HL-60 (cell line): ENCODE data around the gene TRPC1.

ENCODE experiments used
- DNase-seq, 2 experiments: peaks; one replicate each; pipeline ENCODE4 v3.0.0-alpha.2; 2010 to 2020; ENCODE audit warnings: low read depth in 1 of 2, low spot score in 1 of 2
- H3K27ac ChIP-seq: fragments of 250-450 bp; sonication (Bioruptor Pico); replicated peaks from 2 replicates; pipeline ENCODE4 v1.5.1; 2020; ENCODE audit warnings: mild to moderate bottlenecking, moderate library complexity
- H3K27me3 ChIP-seq: fragments of 250-450 bp; sonication (Bioruptor Pico); 2 replicates; pipeline ENCODE4 v1.5.1; 2021; ENCODE audit warnings: mild to moderate bottlenecking, moderate library complexity; ENCODE audit not compliant: insufficient read depth, poor library complexity, severe bottlenecking
- H3K4me3 ChIP-seq: replicated peaks from 2 replicates; pipeline ENCODE4 v1.5.1; 2011; ENCODE audit warnings: mild to moderate bottlenecking, control low read depth, low read length; ENCODE audit not compliant: insufficient read depth
- GABPA ChIP-seq: IDR thresholded peaks from 2 replicates; pipeline ENCODE4 v1.6.1; 2012; ENCODE audit warnings: low read depth
- POLR2AphosphoS5 ChIP-seq: IDR thresholded peaks from 2 replicates; pipeline ENCODE4 v1.6.1; 2012; ENCODE audit warnings: low read depth
- SPI1 ChIP-seq: IDR thresholded peaks from 2 replicates; pipeline ENCODE4 v1.6.1; 2012; ENCODE audit warnings: low read depth, mild to moderate bottlenecking, borderline replicate concordance
- long read RNA-seq: library from polyadenylated mRNA; unstranded; transcript quantifications from one replicate; pipeline ENCODE4 v2.0.0, GENCODE V29; 2020
- TF ChIP-seq, protein P1 (sequence below): IDR thresholded peaks from 2 replicates; pipeline ENCODE4 v1.6.1; 2012; ENCODE audit warnings: low read depth; ENCODE audit not compliant: insufficient replicate concordance
- TF ChIP-seq, protein P2 (sequence below): IDR thresholded peaks from one replicate; pipeline ENCODE4 v1.5.1; 2011; ENCODE audit warnings: low read length, control low read depth, inconsistent platforms; ENCODE audit not compliant: insufficient read depth

The TRPC1 gene
- long read RNA-seq = 0 reads

- peaks cover 27% of the 10 kb centered on the region for H3K27me3 ChIP-seq
- peak within 1 kb of the TSS; percentile 81 for H3K4me3 ChIP-seq
- TF ChIP-seq, protein P1, sequence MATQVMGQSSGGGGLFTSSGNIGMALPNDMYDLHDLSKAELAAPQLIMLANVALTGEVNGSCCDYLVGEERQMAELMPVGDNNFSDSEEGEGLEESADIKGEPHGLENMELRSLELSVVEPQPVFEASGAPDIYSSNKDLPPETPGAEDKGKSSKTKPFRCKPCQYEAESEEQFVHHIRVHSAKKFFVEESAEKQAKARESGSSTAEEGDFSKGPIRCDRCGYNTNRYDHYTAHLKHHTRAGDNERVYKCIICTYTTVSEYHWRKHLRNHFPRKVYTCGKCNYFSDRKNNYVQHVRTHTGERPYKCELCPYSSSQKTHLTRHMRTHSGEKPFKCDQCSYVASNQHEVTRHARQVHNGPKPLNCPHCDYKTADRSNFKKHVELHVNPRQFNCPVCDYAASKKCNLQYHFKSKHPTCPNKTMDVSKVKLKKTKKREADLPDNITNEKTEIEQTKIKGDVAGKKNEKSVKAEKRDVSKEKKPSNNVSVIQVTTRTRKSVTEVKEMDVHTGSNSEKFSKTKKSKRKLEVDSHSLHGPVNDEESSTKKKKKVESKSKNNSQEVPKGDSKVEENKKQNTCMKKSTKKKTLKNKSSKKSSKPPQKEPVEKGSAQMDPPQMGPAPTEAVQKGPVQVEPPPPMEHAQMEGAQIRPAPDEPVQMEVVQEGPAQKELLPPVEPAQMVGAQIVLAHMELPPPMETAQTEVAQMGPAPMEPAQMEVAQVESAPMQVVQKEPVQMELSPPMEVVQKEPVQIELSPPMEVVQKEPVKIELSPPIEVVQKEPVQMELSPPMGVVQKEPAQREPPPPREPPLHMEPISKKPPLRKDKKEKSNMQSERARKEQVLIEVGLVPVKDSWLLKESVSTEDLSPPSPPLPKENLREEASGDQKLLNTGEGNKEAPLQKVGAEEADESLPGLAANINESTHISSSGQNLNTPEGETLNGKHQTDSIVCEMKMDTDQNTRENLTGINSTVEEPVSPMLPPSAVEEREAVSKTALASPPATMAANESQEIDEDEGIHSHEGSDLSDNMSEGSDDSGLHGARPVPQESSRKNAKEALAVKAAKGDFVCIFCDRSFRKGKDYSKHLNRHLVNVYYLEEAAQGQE = no peak
- no peak for TF ChIP-seq POLR2AphosphoS5
- no peak for TF ChIP-seq GABPA
- TF ChIP-seq SPI1 = no peak
- TF ChIP-seq, protein P2, sequence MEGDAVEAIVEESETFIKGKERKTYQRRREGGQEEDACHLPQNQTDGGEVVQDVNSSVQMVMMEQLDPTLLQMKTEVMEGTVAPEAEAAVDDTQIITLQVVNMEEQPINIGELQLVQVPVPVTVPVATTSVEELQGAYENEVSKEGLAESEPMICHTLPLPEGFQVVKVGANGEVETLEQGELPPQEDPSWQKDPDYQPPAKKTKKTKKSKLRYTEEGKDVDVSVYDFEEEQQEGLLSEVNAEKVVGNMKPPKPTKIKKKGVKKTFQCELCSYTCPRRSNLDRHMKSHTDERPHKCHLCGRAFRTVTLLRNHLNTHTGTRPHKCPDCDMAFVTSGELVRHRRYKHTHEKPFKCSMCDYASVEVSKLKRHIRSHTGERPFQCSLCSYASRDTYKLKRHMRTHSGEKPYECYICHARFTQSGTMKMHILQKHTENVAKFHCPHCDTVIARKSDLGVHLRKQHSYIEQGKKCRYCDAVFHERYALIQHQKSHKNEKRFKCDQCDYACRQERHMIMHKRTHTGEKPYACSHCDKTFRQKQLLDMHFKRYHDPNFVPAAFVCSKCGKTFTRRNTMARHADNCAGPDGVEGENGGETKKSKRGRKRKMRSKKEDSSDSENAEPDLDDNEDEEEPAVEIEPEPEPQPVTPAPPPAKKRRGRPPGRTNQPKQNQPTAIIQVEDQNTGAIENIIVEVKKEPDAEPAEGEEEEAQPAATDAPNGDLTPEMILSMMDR = no peak
- DNase-seq = peak in 1 of 2 experiments; percentile 61
- H3K27ac ChIP-seq = no peak within 1 kb of the TSS
Measured at GRCh38 chr3:142723968-142724681, at the start of gene TRPC1. Gene TRPC1, plus strand, starts transcription at chr3:142724034. Its CDS starts 526 bp downstream, at chr3:142724560.

DNA sequence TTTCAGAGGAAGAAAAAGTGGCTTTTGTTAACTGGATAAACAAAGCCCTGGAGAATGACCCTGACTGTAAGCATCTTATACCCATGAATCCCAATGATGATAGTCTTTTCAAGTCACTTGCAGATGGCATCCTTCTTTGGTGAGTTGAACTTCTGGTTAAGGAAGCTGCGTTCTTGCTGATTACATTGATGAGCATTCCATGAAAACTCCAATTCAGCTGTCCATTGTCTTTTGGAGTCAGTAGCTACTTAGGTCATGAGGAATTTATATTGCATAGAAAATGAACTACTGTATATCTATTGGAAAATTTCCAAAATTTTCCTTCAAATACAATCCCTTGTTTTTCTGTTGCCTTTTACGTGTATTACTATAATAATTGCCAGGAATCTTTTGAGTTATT is 47.7 kb upstream of the TRPC1 start:
- Histone ChIP-seq H3K4me3 (no peak overlapping the region), H3K27ac (no peak overlapping the region), H3K27me3 (no peaks in the 10 kb centered on the region)
- TF ChIP-seq, protein P2 = no peak
- TF ChIP-seq SPI1 = no peak
- TF ChIP-seq, protein P1 = no peak
- TF ChIP-seq GABPA = no peak
- TF ChIP-seq POLR2AphosphoS5 = no peak
- no peak for DNase-seq

DNA sequence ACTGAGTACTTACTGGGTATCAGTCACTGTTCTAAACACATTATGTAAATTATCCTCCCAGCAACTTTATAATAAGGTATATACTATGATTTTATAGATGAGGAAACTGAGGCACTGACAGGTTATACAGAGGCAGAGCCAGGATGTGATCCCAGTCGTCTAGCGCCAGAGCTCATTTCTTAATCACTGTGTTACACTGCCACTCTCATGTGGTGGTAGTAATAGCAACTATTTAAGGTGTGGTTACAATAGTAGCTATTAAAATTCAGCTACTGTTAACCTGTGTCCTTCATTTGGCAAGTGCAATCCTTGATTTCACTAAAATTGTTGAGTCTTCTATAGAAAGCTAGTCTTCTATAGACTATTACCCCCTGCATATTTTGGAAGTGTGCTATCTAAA is 43.1 kb upstream of the TRPC1 start:
- Histone ChIP-seq H3K4me3 (no peak overlapping the region), H3K27ac (no peak overlapping the region), H3K27me3 (no peaks in the 10 kb centered on the region)
- no peak for DNase-seq
- TF ChIP-seq, protein P1 = no peak
- TF ChIP-seq SPI1 = no peak
- TF ChIP-seq, protein P2 = no peak
- no peak for TF ChIP-seq POLR2AphosphoS5
- no peak for TF ChIP-seq GABPA
